ENCODE results near the gene ADAMTSL1.

Gene ADAMTSL1

GRCh38 chr9:18544456-18544855 lies 70.5 kb downstream of the ADAMTSL1 start:
- no peak for TF ChIP-seq CTCF (IDR thresholded peaks at IDR 0.05)

- no peak for TF ChIP-seq CTCF (IDR thresholded peaks at IDR 0.05)
Measured at GRCh38 chr9:18545636-18546360, 71.8 kb downstream of the ADAMTSL1 start.

GRCh38 chr9:18548456-18548855 lies 74.5 kb downstream of the ADAMTSL1 start:
- no peak for TF ChIP-seq CTCF (IDR thresholded peaks at IDR 0.05)

- no peak for TF ChIP-seq CTCF (IDR thresholded peaks at IDR 0.05)
Measured at GRCh38 chr9:18549772-18550171, 75.8 kb downstream of the ADAMTSL1 start.

- no peak for TF ChIP-seq CTCF (IDR thresholded peaks at IDR 0.05)
Measured at GRCh38 chr9:18550286-18550685, 76.3 kb downstream of the ADAMTSL1 start.

GRCh38 chr9:18554244-18554643 lies 80.3 kb downstream of the ADAMTSL1 start:
- TF ChIP-seq CTCF (IDR thresholded peaks at IDR 0.05) = no peak

- no peak for TF ChIP-seq CTCF (IDR thresholded peaks at IDR 0.05)
Measured at GRCh38 chr9:18555105-18555883, 81.3 kb downstream of the ADAMTSL1 start.

Measured in LNCAP (cell line).